Measurements from ENCODE around the gene HOXC4. TPM values are rescaled to one million over a fixed set of nuclear protein-coding genes. Genes with fewer than 3 reads are reported as not detected.
"Not testable (repeated sequence)": the region's sequence is repeated elsewhere in the genome, so short reads cannot be mapped to it uniquely, and the experiment has no call there.

Gene HOXC4
- total RNA-seq, 2 donors from 2014 or later: 0.62 TPM; not detected in 1

DNA sequence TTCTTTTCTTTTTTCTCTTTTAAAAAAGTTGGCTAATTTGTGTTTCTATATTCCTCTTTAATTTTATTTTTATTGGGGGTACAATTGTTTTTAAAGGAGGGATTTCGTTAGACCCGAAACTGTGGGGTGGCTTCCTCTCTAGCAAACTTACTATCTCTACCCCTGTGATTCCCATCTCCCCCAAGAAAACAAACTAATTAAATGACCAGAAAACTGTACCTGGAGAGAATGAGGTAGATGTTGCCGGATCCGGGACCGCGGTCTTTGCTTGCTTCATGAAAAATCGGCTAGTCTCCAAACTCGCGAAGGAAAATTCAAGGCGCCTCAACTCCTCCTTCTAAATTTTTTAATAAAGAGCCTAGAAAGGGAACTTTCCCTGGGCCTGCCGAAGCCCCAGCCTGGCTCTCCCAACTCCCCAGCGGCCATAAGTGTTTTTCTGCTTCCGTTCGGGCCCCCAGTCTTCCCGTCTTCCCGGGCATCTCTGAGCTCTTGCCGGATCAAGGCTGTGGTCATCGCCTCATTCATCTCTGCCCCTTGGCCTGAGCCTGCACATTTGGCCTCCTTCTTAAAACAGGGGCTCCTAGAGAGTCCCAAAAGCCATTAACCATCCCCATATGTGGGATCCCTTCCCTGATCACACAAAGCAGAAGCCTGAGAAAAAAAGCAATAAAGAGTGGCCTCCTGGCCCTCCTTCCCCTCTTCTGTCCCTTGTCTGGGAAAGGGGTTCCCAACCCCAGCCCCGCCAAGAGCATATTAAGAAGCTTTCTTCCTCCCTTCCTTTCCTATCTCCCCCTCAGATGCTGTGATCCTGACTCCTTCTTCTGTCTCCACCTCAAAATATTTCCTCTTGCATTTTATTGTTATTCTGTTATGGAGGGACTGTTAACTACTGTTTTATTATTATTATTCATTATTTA, 26.6 kb downstream of the HOXC4 start:
- 86% methylated on average over 19 of the region's 19 CpGs for WGBS
- H3K27ac ChIP-seq; DNase-seq (ENCODE audit: low spot score): not testable (repeated sequence)

DNA sequence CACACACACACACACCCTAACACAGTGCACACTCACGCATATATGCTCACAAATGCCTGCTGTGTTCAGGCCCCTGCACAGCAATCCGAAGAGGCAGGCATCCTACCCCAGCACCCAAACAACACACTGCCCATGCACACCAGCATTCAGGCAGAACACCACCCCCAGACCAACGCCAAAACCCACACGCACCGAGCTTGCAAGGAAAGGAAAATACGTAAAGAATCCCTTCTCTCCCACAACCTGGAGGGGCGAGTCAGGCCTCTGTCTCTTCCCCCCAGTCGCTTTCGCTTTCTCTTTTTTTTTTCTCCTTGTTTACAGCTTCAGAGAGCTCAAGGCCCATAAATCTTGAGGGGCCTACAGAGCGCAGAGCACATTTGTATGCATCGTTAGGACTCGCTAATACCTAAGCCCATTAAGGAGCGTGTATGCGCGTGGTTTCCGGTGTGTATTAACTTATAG, 27.4 kb downstream of the HOXC4 start:
- intact Hi-C loops (cut with DNase I); H3K27ac ChIP-seq; H3K27me3 ChIP-seq (replicated peaks; ENCODE audit: insufficient read depth); H3K36me3 ChIP-seq; H3K9me3 ChIP-seq; H3K4me1 ChIP-seq (replicated peaks); H3K4me3 ChIP-seq; DNase-seq (ENCODE audit: low spot score): not testable (repeated sequence)
- WGBS: 69% methylated on average over 16 of the region's 16 CpGs

More for the DNA sequence above, 26.6 kb downstream of the HOXC4 start:
- intact Hi-C loops (cut with DNase I); H3K36me3 ChIP-seq; H3K4me1 ChIP-seq (replicated peaks); H3K4me3 ChIP-seq; H3K9me3 ChIP-seq; H3K27me3 ChIP-seq (replicated peaks; ENCODE audit: insufficient read depth): not testable (repeated sequence)

- H3K27me3 ChIP-seq (replicated peaks; ENCODE audit: insufficient read depth); intact Hi-C loops (cut with DNase I); H3K27ac ChIP-seq; H3K36me3 ChIP-seq; DNase-seq (ENCODE audit: low spot score); H3K4me3 ChIP-seq; H3K4me1 ChIP-seq (replicated peaks); H3K9me3 ChIP-seq: not testable (repeated sequence)
- WGBS: 56% methylated on average over 34 of the region's 35 CpGs
Measured at GRCh38 chr12:54081581-54082396, 28.2 kb downstream of the HOXC4 start.

DNA sequence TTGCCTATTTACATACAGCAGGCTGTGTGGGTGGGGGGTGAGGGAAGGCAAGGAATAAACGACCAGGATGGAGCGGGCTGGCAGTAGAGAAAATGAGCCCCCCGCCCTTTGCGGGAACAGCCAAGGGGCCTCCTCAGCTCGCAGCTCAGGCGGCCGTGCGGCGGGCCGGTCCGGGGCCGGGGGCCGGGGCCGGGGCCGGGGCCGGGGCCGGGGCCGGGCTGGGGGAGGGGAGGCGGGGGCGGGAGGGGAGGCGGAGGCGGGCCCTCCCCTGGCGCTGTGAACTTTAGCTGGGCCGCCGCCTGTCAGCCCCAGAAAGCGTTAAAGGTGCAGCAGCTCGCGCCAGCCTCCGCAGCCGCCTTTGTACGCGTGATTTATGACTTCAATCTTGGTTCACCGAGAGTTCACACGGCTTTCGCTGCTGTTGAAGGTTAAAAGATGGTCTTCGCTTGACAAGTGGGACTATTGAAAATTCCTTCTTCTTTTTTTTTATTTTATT, 28.8 kb downstream of the HOXC4 start:
- TF ChIP-seq POLR2AphosphoS5 (IDR thresholded peaks at IDR 0.05): no peak
- TF ChIP-seq CTCF (IDR thresholded peaks at IDR 0.05): no peak
- no peak for TF ChIP-seq POLR2A (IDR thresholded peaks at IDR 0.05)
- Histone ChIP-seq H3K27me3 (replicated peaks; ENCODE audit: insufficient read depth) (no peaks in the 10 kb centered on the region), H3K4me1 (replicated peaks) (no peaks in the 10 kb centered on the region), H3K4me3 (no peak overlapping the region), H3K9me3 (no peaks in the 10 kb centered on the region), H3K36me3 (no peaks in the 10 kb centered on the region), H3K27ac (no peak overlapping the region)
- intact Hi-C loops (cut with DNase I): no loop called here
- DNase-seq (ENCODE audit: low spot score): no peak
- WGBS: 4% methylated on average over 25 of the region's 36 CpGs

DNA sequence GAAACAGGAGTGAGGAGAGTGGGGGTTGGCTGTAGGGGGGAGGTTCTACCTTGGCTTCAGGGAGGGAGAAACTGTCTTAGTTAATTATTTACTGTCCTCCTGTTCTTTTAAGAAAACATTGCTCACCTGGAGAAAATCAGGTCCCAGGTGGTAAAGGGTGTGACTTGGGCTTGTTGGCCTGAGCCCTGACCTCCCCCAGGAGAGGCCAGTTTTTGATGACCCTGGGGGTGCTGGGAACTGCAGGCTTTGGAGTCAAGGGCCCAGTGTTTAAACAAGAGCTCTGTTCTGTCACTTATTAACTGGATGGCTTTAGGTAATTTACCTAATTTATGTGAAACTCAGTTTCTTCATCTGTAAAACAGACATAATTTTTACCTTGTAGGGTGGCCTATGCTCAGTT, 34.4 kb downstream of the HOXC4 start:
- DNase-seq (ENCODE audit: low spot score); H3K27ac ChIP-seq; intact Hi-C loops (cut with DNase I): not testable (repeated sequence)

GRCh38 chr12:54089465-54089864, 35.8 kb downstream of the HOXC4 start:
- 82% methylated on average over 6 of the region's 6 CpGs for WGBS

More for the DNA sequence above, 34.4 kb downstream of the HOXC4 start:
- H3K27me3 ChIP-seq (replicated peaks; ENCODE audit: insufficient read depth); H3K4me1 ChIP-seq (replicated peaks); H3K36me3 ChIP-seq; H3K9me3 ChIP-seq; H3K4me3 ChIP-seq: not testable (repeated sequence)

GRCh38 chr12:54090312-54090711, 36.7 kb downstream of the HOXC4 start:
- H3K4me1 ChIP-seq (replicated peaks); intact Hi-C loops (cut with DNase I); H3K27me3 ChIP-seq (replicated peaks; ENCODE audit: insufficient read depth); H3K27ac ChIP-seq; H3K9me3 ChIP-seq; H3K4me3 ChIP-seq; DNase-seq (ENCODE audit: low spot score); H3K36me3 ChIP-seq: not testable (repeated sequence)
- 3% methylated on average over 35 of the region's 37 CpGs for WGBS

More at GRCh38 chr12:54089465-54089864, 35.8 kb downstream of the HOXC4 start:
- H3K4me1 ChIP-seq (replicated peaks); H3K36me3 ChIP-seq; H3K27me3 ChIP-seq (replicated peaks; ENCODE audit: insufficient read depth); intact Hi-C loops (cut with DNase I); H3K4me3 ChIP-seq; H3K27ac ChIP-seq; DNase-seq (ENCODE audit: low spot score); H3K9me3 ChIP-seq: not testable (repeated sequence)

- H3K9me3 ChIP-seq; H3K4me3 ChIP-seq; H3K27me3 ChIP-seq (replicated peaks; ENCODE audit: insufficient read depth); DNase-seq (ENCODE audit: low spot score); H3K4me1 ChIP-seq (replicated peaks); H3K27ac ChIP-seq; intact Hi-C loops (cut with DNase I); H3K36me3 ChIP-seq: not testable (repeated sequence)
- WGBS: 71% methylated on average over 2 of the region's 2 CpGs
Measured at GRCh38 chr12:54092943-54093342, 39.3 kb downstream of the HOXC4 start.

DNA sequence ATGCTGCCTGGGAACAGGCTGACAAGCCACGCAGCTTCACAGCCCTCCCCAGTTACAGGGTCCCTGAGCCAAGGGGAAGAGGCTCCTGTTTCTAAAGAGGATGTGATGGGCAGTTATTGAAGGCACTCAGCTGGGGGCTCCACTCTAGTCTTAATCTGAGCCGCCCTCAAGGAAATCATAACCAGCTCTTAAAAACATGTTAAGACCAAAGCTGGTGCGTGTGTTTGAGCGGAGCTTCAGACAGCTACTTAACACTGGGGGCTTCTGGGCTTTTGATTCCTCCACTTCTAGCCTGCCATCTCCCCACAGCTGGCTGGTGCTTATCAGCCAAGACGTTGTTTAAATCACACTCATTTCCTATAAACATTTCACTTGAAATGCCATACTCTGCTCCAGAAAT, 42.3 kb downstream of the HOXC4 start:
- H3K4me1 ChIP-seq (replicated peaks); H3K36me3 ChIP-seq; H3K27me3 ChIP-seq (replicated peaks; ENCODE audit: insufficient read depth); DNase-seq (ENCODE audit: low spot score); H3K4me3 ChIP-seq; H3K9me3 ChIP-seq; intact Hi-C loops (cut with DNase I); H3K27ac ChIP-seq: not testable (repeated sequence)
- 46% methylated on average over 5 of the region's 5 CpGs for WGBS

DNA sequence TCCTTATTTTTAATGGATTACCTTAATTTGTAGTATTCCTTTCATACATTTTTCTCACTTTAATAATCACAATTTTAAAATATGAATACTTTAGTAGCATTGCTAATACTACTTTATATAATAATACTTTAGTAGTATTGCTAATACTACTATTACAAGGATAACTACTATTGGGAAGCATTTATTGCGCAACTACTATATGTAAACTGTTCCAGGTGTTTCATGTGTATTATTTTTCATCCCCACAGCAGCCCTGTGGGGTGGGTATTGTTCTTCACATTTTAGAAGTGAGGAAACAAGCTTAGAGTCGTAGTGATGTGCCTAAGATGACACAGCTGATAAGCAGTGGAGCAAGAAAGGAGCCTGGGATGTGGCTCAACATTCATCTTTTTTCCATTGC, 45.0 kb downstream of the HOXC4 start:
- intact Hi-C loops (cut with DNase I); H3K27ac ChIP-seq; H3K4me3 ChIP-seq; H3K4me1 ChIP-seq (replicated peaks); H3K9me3 ChIP-seq; H3K36me3 ChIP-seq; DNase-seq (ENCODE audit: low spot score); H3K27me3 ChIP-seq (replicated peaks; ENCODE audit: insufficient read depth): not testable (repeated sequence)
- 74% methylated on average over 2 of the region's 2 CpGs for WGBS

DNA sequence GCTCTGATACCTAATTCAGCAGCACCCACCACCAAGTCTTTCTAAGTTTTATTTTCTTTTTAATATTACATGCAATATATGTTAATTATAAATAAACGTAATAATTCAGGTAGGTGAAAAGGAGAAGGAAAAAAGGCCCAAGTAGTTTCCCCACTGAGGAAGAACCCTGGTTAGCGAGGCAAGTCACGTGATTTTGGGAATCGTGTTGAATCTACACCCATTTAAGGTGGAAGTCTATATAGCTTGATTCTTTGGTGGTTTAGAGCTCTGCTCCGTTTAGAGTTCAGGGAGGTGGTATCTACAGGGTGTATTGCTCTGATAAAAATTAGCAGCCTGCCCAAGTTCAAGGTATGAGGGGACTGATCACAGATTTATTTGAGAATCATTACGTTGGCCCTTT, 47.0 kb downstream of the HOXC4 start:
- H3K27ac ChIP-seq; H3K36me3 ChIP-seq; intact Hi-C loops (cut with DNase I); H3K4me1 ChIP-seq (replicated peaks); DNase-seq (ENCODE audit: low spot score); H3K27me3 ChIP-seq (replicated peaks; ENCODE audit: insufficient read depth); H3K4me3 ChIP-seq; H3K9me3 ChIP-seq: not testable (repeated sequence)
- 85% methylated on average over 6 of the region's 6 CpGs for WGBS
